ENCODE results near the gene ETS2.

The ETS2 gene

GRCh38 chr21:38805328-38806152 lies at the start of gene ETS2:
Gene ETS2, plus strand, starts transcription at chr21:38805929. Its CDS starts 4,106 bp downstream, at chr21:38810035.
- peak; percentile 93 for DNase-seq

DNA sequence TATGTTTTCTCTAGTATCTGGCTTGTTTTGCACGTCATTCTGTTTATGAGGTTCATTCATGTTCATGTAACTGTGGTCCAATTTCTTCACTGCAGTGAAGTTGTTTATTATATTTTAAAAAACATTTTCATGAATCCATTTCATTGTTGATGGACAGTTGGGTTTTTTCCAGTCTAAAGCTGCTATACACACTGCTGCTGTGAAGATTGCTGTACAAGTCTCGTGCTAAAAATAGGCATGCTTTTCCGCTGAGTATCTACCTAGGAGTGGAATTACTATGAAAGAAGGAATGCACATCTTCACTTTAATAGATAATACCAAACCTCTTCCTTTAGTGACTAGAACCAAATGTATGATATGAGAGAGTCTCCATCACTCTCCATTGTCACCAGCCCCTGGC lies 49.0 kb upstream of the ETS2 start:
- DNase-seq = peak; percentile 90

DNA sequence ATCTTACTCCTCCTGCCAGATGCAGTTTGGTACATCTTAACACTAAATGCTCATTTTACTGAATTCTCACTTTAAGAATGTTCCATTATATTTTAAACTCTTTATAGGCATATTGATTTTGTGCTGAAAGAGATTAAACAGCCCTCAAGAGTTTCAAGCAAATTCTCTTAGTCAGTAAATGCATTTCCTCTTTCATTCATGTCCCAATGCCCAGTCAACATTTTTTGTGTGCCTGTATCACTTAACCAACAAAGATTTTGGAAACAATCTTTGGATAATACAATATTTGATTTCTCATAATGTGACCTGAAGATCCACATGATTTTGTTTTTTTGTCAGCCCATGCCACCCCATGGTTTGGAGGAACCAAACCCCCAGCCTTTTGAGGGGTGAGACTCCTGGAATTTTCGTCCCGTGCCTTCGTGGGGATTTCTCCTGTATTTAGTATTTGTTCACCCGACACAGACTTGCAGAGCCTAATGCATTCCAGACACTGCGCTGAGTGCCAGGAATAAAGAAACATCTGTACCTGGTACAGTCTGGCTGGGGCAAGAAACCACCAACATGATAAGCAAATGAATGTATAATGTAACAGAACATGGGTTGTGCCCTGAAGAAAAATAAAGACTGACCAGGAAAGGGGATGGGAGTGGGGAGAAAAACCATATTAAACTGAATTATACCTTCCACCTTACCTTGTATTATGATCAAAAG lies 47.1 kb upstream of the ETS2 start:
- DNase-seq = peak; percentile 85

- DNase-seq = peak; percentile 29
Measured at GRCh38 chr21:38759413-38759812, 46.3 kb upstream of the ETS2 start.

GRCh38 chr21:38760017-38760761 lies 45.5 kb upstream of the ETS2 start:
- DNase-seq = no peak

DNA sequence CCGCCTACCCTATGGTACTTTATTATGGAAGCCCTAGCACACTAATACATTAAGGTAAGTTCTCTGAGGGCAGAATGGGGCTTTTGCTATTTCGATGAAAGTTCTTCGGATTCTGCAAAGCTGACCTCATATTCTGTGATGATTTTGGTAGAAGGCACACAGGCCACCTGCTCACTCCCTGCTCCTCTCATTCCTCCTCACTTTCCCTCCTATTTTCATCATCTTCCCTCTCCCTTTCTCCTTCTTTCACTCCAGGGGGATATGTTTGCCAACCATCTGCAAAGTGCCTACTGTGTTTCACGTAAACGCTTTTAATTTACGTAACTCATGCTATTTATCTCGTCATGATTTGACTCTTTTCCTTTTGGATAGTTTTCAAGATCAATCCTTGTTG lies 45.0 kb upstream of the ETS2 start:
- no peak for DNase-seq

DNA sequence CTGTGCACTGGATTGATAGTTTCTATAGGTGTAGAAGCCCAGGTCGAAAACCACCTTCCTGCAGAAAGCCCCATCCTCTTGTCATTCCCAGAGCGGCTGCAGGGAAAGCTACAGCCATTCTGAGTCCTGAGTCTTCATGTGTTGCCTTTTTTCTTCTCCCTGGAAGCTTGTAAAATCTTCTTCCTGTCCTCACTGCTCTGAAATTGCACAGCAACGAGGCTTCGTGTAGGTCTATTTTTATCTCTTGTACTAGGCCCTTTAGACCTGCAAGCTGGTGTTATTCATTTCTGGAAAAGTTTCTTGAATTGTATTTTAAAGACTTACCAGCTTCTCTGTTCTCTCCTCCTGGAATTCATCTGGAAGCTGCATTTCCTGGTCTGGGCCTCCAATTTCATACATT lies 44.2 kb upstream of the ETS2 start:
- no peak for DNase-seq

DNA sequence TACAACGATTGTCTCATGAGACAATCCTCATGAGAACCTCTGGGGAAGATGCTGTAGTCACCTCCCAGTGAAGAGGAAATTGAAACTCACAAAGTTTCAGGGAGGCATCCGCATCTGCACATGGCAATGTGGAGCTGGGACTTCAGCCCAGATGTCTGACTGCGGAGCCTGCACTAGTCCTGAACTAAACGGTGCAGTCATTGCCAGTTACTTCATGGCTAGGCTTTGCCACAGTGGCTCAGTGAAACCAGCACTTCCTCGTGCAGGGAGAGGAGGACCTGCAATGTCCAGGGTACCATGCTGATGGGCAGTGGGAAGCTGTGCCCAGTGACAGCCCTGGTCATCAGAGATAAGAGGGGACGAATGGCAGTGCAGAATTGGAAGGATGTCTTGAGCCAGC lies 40.7 kb upstream of the ETS2 start:
- no peak for DNase-seq

DNA sequence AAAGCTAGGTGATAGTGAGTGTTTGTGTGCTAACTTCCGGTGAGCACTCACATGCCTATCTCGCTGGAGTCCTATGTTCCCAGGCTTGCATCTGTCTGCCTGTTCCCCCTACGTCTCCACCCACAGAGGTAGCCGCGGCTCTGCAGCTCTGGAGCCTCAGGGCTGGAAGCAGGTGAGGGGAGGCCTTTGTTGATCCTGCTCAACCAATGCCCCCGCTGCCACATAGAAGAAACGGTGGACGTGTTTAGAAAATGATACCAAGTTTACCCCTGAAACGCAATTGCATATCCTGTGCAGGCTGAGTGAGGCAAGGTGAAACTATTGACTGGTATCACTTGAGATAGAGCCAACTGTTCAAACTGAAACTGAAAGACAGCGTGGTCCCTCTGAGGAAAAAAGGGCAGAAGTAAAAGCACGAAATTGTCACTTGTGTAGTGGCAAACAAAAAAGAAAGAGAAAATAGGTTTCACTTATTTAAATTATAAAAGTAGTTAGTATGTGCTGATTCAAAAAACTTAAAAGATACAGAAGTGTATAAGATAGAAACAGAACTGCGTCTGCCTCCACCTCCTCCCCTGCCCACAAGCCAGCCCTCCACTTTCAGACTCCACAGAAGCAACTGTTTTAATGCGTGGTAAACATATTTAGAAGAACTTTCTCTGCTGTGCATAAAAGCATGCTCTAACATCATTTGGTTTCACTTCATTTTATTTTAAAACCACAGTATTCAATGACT lies 38.6 kb upstream of the ETS2 start:
- DNase-seq = no peak

GRCh38 chr21:38768471-38769063 lies 37.2 kb upstream of the ETS2 start:
- DNase-seq = peak; percentile 60

DNA sequence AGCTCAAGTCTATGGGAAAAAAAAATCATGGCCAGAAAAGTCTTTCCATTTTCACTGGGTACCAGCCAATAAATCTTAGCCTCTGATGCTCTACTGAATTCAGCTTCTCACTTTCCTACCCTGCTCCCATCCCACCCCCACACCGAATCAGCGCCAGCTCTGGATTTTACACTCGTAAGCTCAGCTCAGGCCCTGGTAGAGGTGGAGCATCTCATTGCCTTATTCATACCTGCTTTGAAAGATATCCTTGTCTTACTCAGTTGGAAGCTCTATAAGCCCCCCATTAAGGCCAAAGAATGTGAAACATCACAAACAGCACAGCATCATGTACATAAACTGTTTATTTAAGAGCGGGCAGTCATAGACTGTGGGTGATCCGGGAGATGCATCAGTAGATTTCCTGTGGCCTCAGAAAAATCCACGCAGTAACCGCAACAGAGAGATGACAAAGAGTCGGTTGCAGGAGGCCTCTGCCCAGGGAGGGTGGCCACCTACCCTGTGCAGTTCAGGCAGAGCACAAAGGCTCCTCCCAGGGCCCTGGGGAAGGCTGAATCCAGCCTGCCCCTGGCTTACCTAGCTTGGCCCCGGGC lies 36.4 kb upstream of the ETS2 start:
- no peak for DNase-seq

DNA sequence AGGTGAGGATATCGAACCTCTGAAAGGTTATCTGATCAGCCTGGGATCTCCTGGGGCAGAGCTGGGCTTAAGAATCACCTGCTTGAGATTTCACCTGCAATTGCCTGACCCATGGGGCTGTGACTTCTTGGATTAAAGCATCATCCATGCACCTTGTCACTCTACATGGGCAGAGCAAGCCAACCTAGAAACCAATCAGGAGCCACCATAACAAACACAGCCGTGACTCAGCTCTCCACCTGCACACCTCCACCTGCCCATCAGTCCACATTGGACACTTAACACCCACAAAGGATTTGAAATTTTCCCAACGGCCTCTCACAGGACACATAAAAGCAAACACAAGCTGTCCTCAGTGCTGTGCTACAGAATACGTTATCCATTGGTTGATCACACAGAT lies 35.1 kb upstream of the ETS2 start:
- no peak for DNase-seq

- DNase-seq = peak; percentile 44
Measured at GRCh38 chr21:38771536-38771935, 34.2 kb upstream of the ETS2 start.

GRCh38 chr21:38772646-38773045 lies 33.1 kb upstream of the ETS2 start:
- DNase-seq = no peak

GRCh38 chr21:38773099-38774061 lies 32.3 kb upstream of the ETS2 start:
- DNase-seq = peak; percentile 87

DNA sequence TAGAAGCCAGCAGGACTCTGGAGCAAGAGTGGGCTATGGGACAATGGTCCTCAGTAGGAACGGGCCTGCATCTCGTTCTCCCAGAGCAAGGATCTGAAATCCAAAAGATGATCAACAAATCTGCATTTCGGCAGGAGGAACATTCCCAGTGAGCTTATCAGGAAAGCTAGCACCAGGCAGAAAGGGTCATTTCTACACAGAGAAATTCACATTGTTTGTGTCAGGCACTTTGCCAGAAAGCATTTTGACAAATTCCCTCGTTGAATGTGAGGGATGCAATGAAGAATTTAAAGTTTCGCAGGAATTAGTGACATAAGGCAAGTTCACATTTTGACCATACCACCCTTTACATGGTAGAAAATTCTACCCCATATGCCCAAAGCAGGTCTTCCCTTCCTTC lies 31.6 kb upstream of the ETS2 start:
- DNase-seq = no peak

- no peak for DNase-seq
Measured at GRCh38 chr21:38774586-38775285, 31.0 kb upstream of the ETS2 start.

DNA sequence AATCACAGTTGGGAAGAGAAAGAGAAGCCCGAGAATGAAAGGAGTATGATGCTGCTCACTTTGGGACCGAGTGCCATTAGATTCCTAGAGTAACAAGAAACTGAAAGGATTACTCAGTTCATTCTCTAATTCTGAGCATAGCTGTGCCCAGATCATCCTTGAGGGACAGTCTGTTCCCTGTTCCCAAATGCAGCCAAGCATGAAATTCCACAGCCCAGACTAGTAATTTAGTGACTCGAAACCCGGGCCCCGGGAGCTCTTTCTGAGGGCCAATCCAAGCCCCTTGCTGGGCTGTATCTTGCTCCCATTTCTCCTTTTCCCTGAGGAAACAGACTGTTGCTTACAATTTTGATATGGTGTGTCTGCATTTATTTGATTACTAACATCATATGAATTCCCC lies 30.0 kb upstream of the ETS2 start:
- no peak for DNase-seq

- no peak for DNase-seq
Measured at GRCh38 chr21:38777015-38777414, 28.7 kb upstream of the ETS2 start.

- DNase-seq = no peak
Measured at GRCh38 chr21:38777531-38777930, 28.2 kb upstream of the ETS2 start.

Measured in NCI-H226 (cell line).